Measurements from ENCODE around the gene TLE1. TPM values are rescaled to one million over a fixed set of nuclear protein-coding genes. Genes with fewer than 3 reads are reported as not detected.
"Not testable (repeated sequence)": the region's sequence is repeated elsewhere in the genome, so short reads cannot be mapped to it uniquely, and the experiment has no call there.

The TLE1 gene
- 62.3 TPM for polyA plus RNA-seq (2013, experiment 1 of 2)
- polyA plus RNA-seq (2013, experiment 2 of 2), result 63.8 TPM

DNA sequence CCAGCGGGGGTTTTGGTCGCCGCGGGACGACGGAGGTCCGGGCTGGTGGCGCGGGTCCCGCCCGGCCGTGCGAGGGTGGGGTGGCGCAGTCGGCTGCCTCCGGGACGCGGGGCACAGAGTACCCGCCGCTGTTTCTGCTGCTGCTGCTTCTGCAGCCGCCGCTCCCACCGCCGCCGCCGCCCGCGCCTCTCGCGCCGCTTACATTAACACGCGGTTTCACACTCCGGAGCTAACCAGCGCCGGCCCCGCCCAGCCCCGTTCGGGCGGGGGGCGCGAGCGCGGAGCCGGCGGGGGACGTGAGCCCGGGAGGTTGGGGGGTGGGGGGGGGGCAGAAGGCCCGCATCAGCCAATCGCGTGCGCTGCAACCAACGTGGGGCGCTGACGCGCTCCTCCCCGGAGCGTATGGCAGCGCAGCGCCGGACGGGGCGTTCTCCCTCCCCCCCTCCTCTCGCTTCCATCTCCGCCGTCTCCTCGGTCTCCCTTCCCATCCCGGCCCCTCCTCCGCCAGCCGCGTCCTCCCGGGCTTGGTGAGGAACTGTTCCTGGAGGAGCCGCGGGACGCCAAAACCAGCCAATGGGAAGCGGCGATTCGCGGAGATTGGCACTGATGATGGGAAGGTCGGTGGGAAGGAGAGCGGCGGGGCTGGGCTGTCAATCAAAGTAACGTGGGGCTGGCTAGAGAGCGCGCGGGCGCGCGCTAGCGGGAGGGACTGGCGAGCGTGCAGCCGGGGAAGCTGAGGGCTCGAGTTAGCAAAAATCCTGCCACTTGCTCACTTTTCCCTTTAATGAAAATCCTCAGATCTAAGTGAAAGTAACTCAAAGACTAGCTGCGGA is at the start of gene TLE1:
TSS of gene TLE1 (minus strand) at position 205 of the 833 bp plus-strand sequence. CDS start 1,307 bp downstream, outside the sequence.
- H3K4me3 ChIP-seq (ENCODE audit: low read length), result peak within 1 kb of the TSS; percentile 78
- peaks cover 42% of the 10 kb centered on the region for H3K4me1 ChIP-seq (ENCODE audit: insufficient read depth, low read length)
- peaks cover 22% of the 10 kb centered on the region for H3K27me3 ChIP-seq (ENCODE audit: insufficient read depth, low read length)
- H3K36me3 ChIP-seq (ENCODE audit: insufficient read depth, low read length), result peaks cover 23% of the 10 kb centered on the region
- peak within 1 kb of the TSS; percentile 88 for H3K9ac ChIP-seq (ENCODE audit: low read depth, low read length)
- H3K27ac ChIP-seq (ENCODE audit: low read depth, low read length), result peak within 1 kb of the TSS; percentile 94
- no peaks in the 10 kb centered on the region for H3K9me3 ChIP-seq (ENCODE audit: insufficient read depth, low read depth, low read length)
- WGBS, result under 1% methylated on average over 94 of the region's 95 CpGs

DNA sequence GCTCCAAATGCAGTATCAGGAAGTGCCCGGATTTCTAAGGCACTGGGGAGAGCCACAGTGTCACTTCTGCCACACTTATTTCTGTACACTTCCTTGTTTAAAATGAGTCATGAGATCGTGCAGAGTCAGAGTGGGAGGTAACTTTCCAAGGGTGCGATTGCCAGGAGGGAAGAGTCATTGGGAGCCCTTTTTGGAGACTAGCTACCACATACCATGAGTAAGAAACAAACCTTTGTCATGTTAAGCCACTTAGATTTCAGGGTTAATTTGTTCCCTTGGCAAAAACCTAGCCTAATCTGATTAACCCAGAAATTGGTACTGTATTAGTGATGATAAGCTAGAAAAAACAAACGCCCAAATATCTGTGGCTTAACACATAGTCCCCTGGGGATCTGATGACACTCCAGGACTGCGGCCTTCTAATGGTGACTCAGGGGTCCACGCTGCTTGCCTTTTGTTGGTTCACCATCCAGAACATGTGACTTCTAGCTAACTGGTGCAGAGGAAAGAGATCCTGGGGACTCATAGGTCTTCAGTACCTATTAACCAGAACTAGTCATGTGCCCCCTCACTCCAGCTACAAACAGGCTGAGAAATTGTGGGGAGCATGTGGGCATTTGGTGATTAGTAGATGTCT is 48.6 kb upstream of the TLE1 start:
- Histone ChIP-seq H3K36me3 (ENCODE audit: insufficient read depth, low read length) (no peaks in the 10 kb centered on the region), H3K4me1 (ENCODE audit: insufficient read depth, low read length) (peaks cover 11% of the 10 kb centered on the region), H3K27ac (ENCODE audit: low read depth, low read length) (no peak overlapping the region), H3K27me3 (ENCODE audit: insufficient read depth, low read length) (no peaks in the 10 kb centered on the region), H3K9me3 (ENCODE audit: insufficient read depth, low read depth, low read length) (no peaks in the 10 kb centered on the region), H3K9ac (ENCODE audit: low read depth, low read length) (no peak overlapping the region), H3K4me3 (ENCODE audit: low read length) (no peak overlapping the region)
- 70% methylated on average over 6 of the region's 6 CpGs for WGBS

DNA sequence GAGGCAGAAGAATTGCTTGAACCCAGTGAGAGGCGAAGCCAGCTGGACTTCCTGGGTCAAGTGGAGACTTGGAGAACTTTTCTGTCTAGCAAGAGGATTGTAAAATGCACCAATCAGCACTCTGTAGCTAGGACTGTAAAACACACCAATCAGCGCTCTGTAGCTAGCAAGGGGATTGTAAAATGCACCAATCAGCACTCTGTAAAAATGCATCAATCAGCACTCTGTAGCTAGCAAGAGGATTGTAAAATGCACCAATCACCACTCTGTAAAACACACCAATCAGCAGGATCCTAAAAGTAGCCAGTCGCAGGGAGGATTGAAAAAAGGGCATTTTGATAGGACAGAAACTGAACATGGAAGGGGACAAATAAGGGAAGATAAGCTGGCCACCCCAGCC is 41.2 kb upstream of the TLE1 start:
- WGBS, result 93% methylated on average over 3 of the region's 3 CpGs

DNA sequence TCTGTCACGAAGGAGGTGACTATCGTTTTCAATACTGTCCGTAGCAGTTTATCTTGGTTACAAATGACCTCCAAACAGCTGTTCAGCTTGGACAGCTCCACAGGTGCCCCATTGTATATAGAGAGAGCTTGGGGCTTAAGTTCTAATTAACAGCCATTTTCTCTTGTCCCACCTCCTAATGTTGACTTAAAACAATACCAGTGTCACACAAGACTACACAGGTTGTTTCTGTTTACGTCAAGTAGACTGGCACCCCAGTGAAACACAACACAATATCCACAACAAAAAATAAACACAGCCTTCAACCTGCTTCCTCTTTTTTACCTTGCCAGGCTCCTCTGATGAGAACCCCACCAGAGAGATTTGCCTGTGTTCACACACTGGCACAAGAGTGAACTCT is 39.8 kb upstream of the TLE1 start:
- no peaks in the 10 kb centered on the region for H3K4me1 ChIP-seq (ENCODE audit: insufficient read depth, low read length)

More for the DNA sequence above, 41.2 kb upstream of the TLE1 start:
- H3K9ac ChIP-seq (ENCODE audit: low read depth, low read length); H3K27me3 ChIP-seq (ENCODE audit: insufficient read depth, low read length); H3K4me1 ChIP-seq (ENCODE audit: insufficient read depth, low read length); H3K4me3 ChIP-seq (ENCODE audit: low read length); H3K9me3 ChIP-seq (ENCODE audit: insufficient read depth, low read depth, low read length); H3K36me3 ChIP-seq (ENCODE audit: insufficient read depth, low read length); H3K27ac ChIP-seq (ENCODE audit: low read depth, low read length): not testable (repeated sequence)

DNA sequence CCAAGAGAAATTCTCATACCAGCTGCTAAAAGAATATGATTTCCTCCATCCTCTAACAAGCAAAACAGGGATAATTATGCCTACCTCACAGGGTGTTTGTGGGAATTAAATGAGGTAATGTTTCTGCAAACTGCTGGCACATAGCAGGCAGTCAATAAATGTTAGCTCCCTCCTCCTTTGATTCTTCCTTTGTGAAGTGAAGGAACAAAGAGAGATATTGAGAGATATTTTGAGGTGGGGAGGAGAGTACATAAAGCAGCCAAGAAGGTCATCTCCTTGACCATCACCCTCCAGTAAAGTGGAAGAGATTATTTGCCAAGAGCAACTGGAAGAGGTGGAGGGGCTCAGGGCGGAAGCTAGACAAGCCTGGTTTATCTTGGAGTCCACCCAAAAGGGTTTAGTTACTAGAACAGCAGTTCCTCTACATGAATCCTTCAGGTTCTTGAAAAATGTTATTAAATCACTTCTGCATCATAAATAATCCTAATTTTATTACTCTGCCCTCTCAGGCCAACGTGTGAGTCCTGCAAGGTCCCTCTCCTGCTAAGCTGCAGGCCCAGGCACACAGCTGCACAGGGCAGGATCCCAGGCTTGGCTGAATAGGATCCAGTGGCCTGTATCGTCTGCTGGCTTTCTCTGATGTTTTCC is 35.0 kb upstream of the TLE1 start:
- Histone ChIP-seq H3K4me1 (ENCODE audit: insufficient read depth, low read length) (no peaks in the 10 kb centered on the region), H3K27me3 (ENCODE audit: insufficient read depth, low read length) (no peaks in the 10 kb centered on the region), H3K27ac (ENCODE audit: low read depth, low read length) (no peak overlapping the region), H3K36me3 (ENCODE audit: insufficient read depth, low read length) (no peaks in the 10 kb centered on the region), H3K9me3 (ENCODE audit: insufficient read depth, low read depth, low read length) (no peaks in the 10 kb centered on the region), H3K9ac (ENCODE audit: low read depth, low read length) (no peak overlapping the region), H3K4me3 (ENCODE audit: low read length) (no peak overlapping the region)
- WGBS, result 85% methylated on average over 3 of the region's 3 CpGs

More for the DNA sequence above, 39.8 kb upstream of the TLE1 start:
- H3K27me3 ChIP-seq (ENCODE audit: insufficient read depth, low read length), result no peaks in the 10 kb centered on the region
- H3K36me3 ChIP-seq (ENCODE audit: insufficient read depth, low read length), result no peaks in the 10 kb centered on the region
- H3K9ac ChIP-seq (ENCODE audit: low read depth, low read length), result no peak overlapping the region
- 86% methylated on average over 4 of the region's 4 CpGs for WGBS
- H3K9me3 ChIP-seq (ENCODE audit: insufficient read depth, low read depth, low read length), result no peaks in the 10 kb centered on the region
- H3K27ac ChIP-seq (ENCODE audit: low read depth, low read length), result no peak overlapping the region
- H3K4me3 ChIP-seq (ENCODE audit: low read length), result no peak overlapping the region

DNA sequence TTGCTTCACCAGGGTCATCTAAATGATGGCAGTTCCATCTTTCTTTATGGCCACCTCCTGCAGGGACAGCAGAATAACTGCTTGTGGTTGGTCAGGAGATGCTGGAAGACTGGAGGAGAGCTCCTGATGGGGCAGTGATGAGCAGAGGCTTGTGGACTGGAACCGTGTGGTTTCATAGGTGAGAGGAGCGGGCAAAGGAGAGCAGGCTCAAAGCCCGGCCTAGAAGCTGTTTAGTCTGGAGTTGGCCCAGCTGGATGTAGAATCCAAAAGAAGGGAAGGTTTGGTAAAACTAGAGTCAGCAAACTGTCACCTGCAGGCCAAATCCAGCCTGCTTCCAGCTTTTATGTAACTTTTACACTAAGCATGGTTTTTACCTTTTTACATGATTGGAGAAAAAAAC is 32.9 kb upstream of the TLE1 start:
- H3K27ac ChIP-seq (ENCODE audit: low read depth, low read length), result no peak overlapping the region
- no peak overlapping the region for H3K9ac ChIP-seq (ENCODE audit: low read depth, low read length)
- H3K27me3 ChIP-seq (ENCODE audit: insufficient read depth, low read length), result no peaks in the 10 kb centered on the region
- H3K4me1 ChIP-seq (ENCODE audit: insufficient read depth, low read length), result peaks cover 15% of the 10 kb centered on the region
- no peak overlapping the region for H3K4me3 ChIP-seq (ENCODE audit: low read length)
- H3K9me3 ChIP-seq (ENCODE audit: insufficient read depth, low read depth, low read length), result no peaks in the 10 kb centered on the region
- no peaks in the 10 kb centered on the region for H3K36me3 ChIP-seq (ENCODE audit: insufficient read depth, low read length)
- WGBS, result 93% methylated on average over 3 of the region's 3 CpGs

DNA sequence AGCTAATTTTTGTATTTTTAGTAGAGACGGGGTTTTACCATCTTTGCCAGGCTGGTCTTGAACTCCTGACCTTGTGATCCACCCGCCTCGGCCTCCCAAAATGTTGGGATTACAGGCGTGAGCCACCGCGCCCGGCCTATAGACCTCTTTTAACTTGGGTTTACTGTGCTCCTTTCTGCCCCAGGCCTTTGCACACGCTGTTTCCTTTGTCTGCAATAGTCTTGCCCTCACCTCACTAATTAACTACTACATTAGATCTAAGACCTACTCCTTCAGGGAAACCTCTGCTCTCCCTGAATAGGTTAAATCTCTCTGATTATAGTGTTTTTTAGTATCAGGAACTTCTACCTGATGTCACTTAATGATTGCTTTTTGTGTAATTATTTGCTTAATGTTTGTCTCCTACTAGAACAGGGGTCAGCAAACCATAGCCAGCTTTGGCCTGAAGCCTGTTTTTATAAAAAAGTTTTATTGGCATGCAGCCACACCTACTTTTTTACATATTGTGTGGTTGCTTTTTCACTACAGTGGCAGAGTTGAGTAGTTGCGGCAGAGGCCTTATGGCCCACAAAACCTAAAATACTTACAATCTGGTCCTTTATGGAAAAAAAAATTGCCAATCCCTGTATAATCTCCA is 31.2 kb upstream of the TLE1 start:
- Histone ChIP-seq H3K4me3 (ENCODE audit: low read length) (no peak overlapping the region), H3K36me3 (ENCODE audit: insufficient read depth, low read length) (no peaks in the 10 kb centered on the region), H3K9me3 (ENCODE audit: insufficient read depth, low read depth, low read length) (no peaks in the 10 kb centered on the region), H3K4me1 (ENCODE audit: insufficient read depth, low read length) (peaks cover 25% of the 10 kb centered on the region), H3K9ac (ENCODE audit: low read depth, low read length) (no peak overlapping the region), H3K27ac (ENCODE audit: low read depth, low read length) (no peak overlapping the region), H3K27me3 (ENCODE audit: insufficient read depth, low read length) (no peaks in the 10 kb centered on the region)
- 95% methylated on average over 9 of the region's 9 CpGs for WGBS

DNA sequence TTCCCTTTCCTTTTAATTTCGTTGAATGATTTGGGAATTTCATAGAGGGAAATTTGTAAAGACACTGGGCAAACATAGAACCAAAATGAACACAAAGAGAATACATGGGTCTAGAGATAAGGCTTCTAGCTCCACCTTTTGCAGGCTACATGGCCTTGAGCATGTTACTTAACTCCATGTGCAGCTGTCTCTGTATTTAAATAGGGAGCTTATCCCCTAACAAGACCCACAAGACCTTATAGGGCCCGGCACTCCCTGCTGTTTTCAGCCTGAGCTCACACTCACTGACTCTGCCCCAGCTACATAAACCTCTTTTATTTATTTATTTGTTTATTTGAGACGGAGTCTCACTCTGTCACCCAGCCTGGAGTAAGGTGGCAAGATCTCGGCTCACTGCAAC is 30.6 kb upstream of the TLE1 start:
- H3K4me3 ChIP-seq (ENCODE audit: low read length), result no peak overlapping the region
- no peaks in the 10 kb centered on the region for H3K27me3 ChIP-seq (ENCODE audit: insufficient read depth, low read length)
- 90% methylated on average over 4 of the region's 4 CpGs for WGBS
- no peak overlapping the region for H3K27ac ChIP-seq (ENCODE audit: low read depth, low read length)
- no peak overlapping the region for H3K9ac ChIP-seq (ENCODE audit: low read depth, low read length)
- no peaks in the 10 kb centered on the region for H3K36me3 ChIP-seq (ENCODE audit: insufficient read depth, low read length)
- H3K4me1 ChIP-seq (ENCODE audit: insufficient read depth, low read length), result peaks cover 25% of the 10 kb centered on the region
- H3K9me3 ChIP-seq (ENCODE audit: insufficient read depth, low read depth, low read length), result no peaks in the 10 kb centered on the region

DNA sequence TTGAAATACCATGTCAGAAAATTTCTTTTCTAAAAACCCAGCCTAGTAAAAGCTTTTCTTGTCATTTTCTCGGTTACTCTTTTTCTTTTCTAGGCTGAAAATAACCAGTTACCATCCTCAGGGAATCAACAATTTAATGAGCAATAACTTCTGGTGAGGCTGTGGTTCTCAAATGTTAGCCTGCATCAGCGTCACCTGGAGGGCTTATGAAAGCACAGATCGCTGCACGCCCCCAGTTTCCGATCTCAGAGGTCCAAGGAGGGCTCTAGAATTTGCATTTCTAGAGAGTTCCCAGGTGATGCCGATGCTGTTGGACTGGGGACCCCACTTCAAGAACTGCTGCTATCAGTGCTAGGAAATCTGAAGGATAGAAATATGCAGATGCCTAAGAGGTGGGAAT is 28.9 kb upstream of the TLE1 start:
- Histone ChIP-seq H3K9me3 (ENCODE audit: insufficient read depth, low read depth, low read length) (no peaks in the 10 kb centered on the region), H3K4me1 (ENCODE audit: insufficient read depth, low read length) (peaks cover 25% of the 10 kb centered on the region), H3K4me3 (ENCODE audit: low read length) (no peak overlapping the region), H3K27me3 (ENCODE audit: insufficient read depth, low read length) (no peaks in the 10 kb centered on the region), H3K9ac (ENCODE audit: low read depth, low read length) (no peak overlapping the region), H3K36me3 (ENCODE audit: insufficient read depth, low read length) (no peaks in the 10 kb centered on the region), H3K27ac (ENCODE audit: low read depth, low read length) (no peak overlapping the region)
- 79% methylated on average over 6 of the region's 6 CpGs for WGBS

DNA sequence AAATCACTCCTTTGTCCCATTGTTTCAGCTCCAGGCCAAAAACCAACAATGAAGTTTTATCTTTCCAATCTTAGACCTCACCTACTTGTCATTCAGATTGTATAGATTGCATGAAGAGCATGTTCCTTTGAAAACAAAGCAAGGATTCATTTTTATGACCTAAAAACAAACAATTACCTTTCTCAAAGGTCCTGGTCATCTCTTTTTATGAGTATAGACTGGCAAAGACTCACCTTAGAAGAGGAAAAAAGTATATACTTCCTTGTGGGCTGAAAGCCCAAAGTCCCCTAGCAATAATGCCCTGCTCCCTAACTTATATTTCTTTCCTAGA is 28.4 kb upstream of the TLE1 start:
- Histone ChIP-seq H3K27me3 (ENCODE audit: insufficient read depth, low read length) (no peaks in the 10 kb centered on the region), H3K27ac (ENCODE audit: low read depth, low read length) (peak overlapping the region; percentile 22; the same call in 1 of the 2 replicates), H3K4me3 (ENCODE audit: low read length) (no peak overlapping the region), H3K4me1 (ENCODE audit: insufficient read depth, low read length) (peaks cover 25% of the 10 kb centered on the region), H3K36me3 (ENCODE audit: insufficient read depth, low read length) (no peaks in the 10 kb centered on the region), H3K9me3 (ENCODE audit: insufficient read depth, low read depth, low read length) (no peaks in the 10 kb centered on the region), H3K9ac (ENCODE audit: low read depth, low read length) (no peak overlapping the region)

Measured in HUES64 (cell line).